ENCODE measurements around the gene WNT10A.

The WNT10A gene

DNA sequence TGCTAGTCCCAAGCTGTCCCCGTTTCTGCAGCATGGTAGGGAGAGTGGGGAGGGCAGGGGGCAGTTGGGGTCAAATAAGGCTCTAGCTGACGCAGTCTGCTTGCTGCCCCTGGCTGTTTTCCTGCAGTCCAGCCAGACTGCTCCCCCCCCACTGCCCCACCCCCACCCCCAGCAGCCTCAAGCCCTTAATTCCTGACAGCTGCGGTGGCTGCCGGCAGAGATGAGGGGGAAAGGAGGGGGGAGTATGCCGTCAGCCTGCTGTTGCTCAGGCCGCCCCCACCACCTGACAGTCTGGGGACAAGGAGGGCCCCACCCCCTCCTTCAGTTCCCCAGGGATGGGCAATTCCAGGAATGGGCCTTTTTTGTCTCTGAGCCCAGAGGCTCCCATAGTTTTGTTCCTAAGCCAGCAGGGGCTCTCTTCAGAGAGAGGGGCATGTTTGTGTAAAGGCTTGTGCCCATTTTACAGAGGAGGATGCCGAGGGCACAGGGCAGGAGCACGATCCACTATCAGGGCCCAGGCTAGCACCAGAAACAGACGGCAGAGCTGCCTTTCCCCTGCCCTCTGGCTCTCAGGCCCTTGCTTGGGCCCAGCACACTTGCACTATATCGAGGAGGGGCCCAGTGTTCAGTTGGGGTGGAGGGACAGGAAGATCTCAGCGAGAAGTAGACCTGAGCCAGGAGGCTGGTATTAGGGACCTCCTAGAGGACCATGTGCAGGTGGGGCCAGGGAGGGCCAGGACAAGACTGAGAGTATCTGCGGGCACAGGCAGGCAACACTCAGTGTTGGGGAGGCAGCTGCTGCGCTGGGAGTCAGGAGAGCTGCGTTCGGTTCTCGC is 1.5 kb upstream of the WNT10A start:
- DNase-seq = no peak

DNA sequence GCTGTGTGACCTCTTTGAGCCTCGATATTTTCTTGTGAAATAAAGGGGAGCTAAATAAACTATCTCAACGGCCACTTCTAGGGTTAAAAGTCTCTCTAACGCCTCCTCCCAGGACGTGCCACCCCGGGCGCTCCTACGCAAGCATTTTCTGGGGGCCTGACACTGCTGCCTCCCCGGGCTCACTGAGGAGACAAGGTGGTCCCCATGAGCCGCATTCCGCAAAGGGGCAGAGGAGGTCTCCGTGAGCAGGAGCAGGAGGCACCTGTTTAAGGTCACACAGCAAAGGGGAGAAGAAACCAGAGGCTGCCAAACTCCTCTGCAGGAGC is 913 bp upstream of the WNT10A start:
- no peak for DNase-seq

DNA sequence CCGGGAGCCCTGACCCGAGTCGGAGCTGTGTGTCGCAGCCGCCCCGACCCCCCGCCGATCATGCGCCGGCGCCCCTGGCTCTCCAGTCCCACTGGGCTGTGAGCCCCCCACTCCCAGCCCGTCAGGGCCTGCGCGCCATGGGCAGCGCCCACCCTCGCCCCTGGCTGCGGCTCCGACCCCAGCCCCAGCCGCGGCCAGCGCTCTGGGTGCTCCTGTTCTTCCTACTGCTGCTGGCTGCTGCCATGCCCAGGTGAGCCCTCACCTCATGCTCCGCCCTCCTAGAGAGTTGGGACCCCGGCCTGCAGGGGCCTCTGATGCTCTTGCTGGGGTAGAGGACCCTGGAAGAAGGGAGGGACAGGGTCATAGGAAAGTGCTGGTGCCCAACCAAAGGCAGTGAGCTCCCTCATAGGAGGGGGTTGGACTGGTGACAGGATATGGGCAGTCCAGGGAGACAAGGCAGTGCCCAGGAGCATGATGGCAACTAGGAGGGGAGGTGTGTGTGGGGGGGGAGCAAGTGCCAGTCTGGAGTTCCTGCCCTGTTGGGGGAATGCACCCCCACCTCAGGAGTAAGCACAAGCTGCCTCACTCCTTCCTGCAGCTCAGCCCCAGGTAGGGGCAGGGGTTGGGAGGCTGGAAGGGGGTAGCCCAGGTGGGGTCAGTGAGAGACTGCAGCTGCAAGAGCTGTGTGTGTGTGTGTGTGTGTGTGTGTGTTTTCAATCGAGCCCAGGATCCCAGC is 375 bp downstream of the WNT10A start:
- no peak for DNase-seq

DNA sequence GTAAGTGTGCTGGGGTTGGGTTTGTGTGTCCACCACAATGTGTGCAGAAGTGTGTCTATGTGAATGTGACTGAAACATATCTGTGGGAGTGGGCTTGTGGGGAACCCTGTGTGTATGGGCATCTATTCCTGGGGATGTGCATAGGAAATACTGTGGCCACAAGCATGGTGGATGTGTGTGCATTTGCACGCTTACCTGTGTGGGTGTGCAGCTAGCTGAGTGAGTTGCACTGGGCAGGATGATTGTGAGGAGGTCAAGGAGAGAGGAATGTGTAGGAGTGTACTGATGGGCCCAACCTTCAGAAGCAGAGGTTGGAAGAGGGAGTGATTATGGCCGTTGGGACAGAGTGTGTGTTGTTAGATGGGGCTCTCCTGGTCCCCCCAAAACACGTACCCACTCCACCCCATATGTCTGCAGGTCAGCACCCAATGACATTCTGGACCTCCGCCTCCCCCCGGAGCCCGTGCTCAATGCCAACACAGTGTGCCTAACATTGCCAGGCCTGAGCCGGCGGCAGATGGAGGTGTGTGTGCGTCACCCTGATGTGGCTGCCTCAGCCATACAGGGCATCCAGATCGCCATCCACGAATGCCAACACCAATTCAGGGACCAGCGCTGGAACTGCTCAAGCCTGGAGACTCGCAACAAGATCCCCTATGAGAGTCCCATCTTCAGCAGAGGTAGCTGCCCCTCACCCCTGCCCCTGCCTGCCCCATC is 1.2 kb downstream of the WNT10A start:
- DNase-seq = no peak

DNA sequence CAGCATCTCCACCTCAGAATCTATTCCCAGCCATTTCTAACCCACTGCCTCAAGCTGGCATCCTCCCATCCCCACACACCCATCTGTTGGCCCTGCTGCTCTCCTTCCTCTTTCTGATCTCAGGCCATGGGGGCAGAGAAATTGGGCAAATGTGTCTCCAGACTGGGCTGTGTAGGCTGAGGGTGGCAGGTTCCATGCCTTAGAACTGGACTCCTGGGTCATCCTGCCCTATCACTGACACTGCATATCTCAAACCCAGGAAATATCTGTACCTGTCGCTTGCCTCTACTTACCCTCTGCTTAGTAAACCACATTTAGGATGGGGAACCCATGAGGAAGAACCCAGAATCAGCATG is 1.8 kb downstream of the WNT10A start:
- DNase-seq = no peak

DNA sequence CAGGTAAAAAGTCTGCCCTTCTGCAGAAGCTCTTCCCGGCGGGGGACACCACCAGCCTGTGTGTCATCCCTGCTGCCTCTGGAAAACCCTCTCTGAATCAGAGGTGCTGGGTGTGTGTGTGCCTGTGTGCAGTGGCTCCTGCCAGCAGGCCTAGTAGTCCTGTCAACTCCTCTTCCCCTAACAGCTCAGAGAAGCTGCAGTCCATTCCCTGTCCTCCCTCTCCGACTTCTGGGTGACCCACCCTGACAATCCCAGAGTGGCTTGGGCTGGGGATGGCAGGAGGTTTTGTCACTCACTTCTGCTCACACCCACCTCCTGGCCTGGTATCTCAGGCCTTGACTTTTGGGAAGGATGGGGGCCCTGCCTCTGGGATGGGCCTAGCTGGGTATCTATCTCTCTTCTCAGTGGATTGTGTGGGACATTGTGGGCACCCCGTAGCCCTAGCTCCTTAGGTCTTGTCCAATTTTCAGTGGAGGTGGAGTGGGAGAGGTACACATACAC is 2.3 kb downstream of the WNT10A start:
- DNase-seq = no peak

DNA sequence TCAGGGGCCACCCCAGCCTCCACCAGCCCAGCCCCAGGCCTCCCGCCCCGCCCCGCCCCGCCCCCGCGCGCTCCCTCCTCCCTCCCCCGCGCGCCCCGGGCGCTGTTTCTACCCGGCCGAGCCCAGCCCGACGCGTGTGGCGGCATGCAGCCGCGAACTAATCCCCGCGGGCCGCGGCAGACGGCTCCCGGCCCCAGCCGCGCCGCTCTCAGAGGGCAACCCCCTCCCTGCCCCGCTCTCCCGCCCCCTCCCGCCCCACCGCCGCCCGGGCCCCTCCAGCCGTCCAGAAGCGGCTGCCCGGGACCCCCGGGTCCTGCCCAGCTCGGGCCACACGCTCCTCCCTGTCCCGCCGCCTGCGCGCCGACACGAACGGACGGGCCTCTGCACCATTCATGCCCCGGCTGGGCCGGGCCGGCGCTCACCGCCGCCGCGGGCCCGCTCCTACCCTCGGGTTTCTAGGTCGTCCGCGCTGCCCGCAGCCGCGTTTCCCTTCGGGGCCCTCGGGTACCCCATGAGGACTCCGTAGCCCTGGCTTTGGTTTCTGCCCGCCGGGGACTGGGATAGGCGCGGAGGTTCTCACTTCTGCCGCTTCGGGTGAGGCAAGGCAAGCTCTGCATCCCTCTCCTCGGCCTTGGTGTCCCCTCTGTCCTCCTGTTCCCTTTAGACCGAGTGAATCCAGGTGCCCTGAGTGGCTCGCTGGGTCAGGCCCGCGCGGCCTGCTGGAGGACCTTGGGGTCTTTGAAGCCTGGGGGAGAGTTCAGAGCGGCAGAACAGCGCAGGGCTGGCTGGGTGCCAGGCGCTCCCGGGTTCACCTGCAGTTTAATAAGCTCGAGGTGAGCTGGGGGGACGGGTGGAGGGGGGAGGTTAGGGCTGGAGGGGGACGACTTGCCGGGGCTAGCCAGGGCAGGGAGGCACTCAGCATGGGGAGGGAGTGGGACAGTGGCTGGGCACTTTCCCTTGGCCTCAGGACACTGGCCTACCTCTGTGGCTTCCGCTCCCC is 3.1 kb downstream of the WNT10A start:
- no peak for DNase-seq

DNA sequence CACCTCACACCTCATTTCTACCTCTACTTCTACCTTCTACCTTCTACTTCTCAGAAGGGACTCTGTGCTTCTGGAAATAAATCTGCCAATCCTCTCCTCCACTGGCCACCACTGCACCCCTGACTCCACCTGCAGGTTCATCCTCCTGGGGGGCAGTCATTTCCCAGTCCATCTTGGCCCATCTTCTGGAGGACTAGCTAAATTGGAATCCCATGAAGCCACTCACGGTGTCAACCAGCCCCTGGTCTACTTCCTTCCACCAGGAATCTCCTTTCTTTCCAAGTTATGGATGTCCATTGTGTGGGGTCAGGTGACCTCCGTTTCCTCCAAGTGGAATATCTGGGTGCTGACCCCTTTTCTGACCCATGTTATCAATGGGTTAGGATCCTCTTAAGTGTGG is 3.9 kb downstream of the WNT10A start:
- no peak for DNase-seq

DNA sequence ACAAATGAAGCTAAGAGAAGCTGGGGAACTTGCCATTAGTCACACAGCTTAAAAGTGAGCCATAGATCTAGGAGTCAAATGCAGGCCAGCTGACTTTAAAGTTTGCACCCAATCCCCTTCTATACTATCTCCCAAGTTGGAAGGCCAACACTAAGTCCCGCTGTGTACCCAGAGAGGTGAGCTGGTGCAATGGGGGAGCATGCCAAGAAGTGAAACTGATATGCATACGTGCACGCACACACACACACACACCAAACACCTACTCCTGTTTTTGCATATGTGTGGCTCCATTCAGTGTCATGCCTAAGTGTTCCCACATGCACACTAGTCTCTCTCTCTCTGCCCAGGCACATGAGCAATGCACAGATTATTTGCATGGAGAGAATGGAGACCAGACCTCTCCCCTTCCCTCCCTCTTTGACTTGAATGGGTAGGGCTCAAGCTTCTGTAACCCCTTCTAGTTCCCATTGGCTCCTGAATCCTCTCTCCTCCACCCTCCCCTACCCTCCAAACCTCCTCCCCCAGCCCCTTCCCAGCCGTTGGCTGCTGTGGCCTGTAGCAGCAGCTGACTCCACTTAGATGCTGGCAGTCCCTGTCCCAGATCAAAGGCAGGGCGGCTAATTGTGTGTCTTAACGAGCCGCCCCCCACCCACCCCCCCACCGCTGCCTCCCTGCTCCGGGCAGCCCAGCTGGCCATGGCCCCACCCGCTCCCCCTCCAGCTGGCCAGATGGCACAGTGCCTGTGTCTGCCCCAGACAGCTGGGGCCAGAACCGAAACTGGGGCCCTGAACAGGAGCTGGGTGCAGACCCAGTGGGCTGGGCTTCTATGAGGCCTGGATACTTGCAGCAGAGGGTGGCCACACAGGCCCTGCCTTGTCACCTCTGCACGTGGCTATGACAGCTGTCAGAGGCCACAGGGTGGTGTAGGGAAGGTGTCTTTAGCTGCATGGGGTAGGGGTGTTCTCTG is 5.6 kb downstream of the WNT10A start:
- DNase-seq = no peak

DNA sequence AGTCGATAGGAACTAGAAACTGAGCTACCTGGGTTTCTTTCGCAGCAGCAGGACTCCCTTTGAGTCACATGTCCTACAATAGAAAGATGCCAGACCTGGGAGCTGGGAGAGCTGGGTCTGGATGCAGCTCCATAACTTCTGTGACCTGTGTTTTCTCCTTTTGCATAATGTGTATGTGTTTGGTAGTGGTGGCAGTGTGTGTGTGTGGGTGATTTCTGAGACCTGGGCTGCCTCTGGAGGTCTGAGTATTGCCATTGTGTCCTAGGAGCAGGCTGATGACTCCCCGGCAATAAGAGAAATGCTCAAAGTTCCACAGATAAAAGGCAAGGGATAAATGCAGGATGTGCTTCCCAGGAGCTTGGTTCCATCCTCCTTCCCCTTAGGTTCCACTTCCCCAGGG is 6.4 kb downstream of the WNT10A start:
- DNase-seq = no peak

DNA sequence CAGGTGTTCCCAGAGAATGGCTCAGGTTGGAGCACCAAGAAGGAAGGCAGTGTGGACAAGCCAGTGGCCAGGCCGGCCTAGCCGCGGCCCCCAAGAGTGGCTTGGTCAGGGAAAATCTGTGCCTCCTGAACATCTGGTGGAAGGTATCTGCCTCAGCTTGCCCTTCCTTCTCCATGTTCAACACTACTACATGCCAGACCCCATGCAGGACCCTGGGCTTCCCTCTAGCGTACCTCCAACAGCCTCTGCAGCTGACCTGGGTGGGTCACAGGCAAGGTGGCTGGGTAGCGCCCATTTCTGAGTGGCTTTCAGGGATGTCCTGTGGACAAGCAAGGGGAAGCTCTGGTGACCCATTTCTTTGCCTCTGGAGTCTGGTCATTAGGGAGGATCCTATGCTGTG is 7.7 kb downstream of the WNT10A start:
- no peak for DNase-seq

DNA sequence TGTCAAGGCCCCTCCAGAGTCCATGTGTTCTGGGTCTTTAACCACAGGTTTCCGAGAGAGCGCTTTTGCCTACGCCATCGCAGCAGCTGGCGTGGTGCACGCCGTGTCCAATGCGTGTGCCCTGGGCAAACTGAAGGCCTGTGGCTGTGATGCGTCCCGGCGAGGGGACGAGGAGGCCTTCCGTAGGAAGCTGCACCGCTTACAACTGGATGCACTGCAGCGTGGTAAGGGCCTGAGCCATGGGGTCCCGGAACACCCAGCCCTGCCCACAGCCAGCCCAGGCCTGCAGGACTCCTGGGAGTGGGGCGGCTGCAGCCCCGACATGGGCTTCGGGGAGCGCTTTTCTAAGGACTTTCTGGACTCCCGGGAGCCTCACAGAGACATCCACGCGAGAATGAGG is 9.3 kb downstream of the WNT10A start:
- DNase-seq = no peak

DNA sequence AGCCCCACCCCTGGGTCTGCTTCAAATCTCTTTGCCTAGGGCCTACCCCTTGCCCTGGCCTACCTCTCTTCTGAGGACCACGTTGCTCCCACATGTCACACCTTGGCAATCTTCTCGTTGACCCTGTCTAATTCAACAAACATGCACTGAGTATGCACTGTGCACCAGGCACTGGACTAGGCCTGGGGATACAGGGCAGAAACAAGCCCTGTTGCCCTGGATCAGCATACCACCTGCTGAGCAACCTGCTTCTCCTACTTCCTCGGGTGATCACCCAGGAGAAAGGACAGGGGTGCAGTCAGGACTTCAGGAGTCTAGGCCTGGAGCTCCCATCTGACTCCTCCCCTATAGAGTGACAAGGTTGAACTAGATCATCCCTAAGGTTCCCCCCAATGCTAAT is 9.7 kb downstream of the WNT10A start:
- no peak for DNase-seq

DNA sequence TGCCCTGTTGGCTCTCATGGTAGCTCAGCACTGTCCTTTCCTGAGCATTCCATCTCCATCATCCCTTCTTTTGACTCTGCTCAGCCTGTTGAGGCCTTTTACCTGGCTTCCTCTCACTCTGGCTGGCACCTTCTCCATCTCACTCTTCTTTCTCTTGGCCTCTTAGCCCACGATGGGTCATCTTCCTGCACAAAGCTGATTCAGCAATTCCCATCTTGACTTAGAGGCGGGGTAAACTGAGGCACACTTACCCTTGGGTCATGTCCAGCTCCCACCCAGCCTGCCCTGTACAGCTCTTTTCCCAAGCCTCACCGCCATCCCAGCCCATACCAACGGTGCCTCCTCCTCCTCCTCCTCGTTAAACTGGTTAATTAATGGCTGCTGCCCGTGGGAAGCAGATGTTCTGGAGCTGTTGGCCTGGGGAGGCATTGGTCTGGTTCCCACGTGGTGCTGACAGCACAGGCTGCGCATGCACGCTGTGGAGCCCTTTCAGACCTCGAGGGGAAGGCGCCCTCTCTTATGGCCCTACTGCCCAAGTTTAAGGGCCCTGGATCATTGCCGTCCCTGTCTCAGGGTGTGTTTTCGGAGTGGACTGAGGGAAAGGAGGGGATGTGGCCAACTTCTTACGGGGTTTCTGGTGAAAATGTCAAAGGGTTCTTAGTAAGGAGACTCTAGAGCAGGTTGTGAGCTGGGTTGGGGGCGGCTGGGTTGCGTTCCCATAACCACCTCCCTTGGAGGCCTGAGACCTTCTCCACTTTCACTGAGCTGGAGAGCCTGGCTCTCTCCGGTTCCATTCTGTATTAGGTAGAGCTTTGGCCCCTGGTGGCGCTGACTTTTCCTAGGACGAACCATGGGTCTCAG is 10.9 kb downstream of the WNT10A start:
- DNase-seq = no peak

DNA sequence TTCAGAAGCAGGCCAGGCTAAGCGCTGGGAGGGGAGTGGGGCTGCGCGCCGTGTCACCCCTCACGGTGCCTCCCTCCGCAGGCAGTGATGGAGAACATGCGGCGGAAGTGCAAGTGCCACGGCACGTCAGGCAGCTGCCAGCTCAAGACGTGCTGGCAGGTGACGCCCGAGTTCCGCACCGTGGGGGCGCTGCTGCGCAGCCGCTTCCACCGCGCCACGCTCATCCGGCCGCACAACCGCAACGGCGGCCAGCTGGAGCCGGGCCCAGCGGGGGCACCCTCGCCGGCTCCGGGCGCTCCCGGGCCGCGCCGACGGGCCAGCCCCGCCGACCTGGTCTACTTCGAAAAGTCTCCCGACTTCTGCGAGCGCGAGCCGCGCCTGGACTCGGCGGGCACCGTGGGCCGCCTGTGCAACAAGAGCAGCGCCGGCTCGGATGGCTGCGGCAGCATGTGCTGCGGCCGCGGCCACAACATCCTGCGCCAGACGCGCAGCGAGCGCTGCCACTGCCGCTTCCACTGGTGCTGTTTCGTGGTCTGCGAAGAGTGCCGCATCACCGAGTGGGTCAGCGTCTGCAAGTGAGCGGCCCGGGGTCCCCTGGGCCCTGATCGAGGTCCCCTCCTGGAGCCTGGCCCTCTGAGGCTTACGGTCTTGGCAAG is 12.2 kb downstream of the WNT10A start:
- DNase-seq = peak; percentile 92

DNA sequence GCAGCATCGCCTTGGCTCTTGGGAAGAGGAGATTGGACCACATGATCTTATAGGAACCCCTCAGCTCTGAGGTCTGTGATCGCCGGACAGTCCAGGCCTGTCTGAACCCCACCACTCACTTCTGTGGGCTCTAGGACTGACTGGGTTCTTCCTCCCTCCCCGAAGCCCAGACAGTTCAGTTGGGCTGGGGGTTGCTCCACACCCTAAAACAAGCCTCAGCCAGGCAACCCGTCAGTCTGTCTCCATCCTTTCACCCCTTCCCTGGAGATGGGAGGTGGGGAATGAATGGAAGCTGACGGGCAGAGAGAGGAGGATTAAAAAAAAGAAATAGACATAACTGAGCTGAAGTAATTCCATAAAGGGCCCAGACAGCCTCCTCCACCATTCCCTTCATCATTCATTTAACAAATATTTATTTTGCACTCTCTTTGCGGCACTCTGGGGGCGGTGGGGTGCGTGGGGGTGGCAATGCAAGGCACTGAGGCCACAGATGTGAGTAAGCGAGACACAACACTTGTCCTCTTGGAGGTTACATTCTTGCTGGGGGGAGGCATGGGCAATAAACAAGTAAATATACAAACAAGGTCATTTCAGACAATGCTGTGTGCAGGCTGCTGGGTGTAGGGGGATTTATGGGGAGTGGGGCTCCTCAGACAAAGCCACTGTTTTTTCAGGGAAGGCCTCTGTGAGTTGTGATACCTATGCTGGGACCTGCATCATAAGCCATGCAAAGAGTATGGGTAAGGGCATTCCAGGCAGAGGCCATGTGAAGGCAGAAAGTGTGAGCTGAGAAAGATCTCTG is 12.9 kb downstream of the WNT10A start:
- no peak for DNase-seq

DNA sequence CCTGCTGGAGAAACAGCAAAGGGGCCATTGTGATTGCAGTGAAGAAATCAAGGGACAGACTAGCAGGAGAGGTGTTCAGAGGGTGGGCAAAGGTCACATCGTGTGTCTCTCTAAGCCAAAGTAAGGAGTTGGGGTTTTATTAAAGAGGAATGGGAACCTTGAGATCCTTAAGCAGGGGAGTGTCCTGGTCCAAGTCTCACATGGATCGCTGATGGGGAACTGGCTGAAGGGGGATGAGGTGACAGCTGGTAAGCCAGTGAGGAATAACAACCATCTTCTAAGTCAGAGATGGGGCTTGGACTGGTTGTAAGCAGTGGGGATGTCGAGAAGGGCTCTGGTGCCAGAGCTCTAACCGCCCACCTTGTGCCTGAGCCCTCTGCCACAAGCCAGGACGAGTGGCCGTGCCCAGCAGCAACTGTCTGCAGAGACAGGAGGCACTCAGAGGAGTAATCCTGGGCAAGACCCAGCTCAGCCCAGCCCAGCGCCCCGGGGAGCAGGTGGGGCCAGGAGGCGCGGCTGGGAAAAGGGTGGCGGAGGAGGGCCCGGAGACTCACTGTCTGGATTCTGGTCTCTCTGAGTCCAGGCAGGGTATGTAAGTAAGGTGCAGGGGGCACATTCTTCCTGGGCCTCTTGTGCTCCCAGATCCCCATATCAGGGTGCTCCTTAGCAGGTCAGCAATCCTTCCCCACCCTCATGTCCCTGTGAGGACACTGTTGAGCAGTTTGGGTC is 13.7 kb downstream of the WNT10A start:
- DNase-seq = no peak

DNA sequence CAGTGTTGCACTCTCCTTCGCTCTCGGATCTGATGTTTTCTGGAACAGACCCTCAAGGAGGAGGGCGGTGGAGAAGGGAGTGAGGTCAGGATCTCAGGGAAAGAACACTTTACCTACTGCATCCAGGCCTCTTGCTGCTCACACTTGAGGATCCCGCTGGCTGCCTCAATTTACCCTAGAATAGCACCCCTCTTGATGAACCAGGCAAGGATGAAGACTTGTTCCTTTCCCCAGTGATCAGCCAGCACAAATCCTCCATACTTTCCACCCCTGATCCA is 14.2 kb downstream of the WNT10A start:
- DNase-seq = no peak

Data from activated gamma-delta T cell (primary cell).